GM13976 (cell line): ENCODE measurements around the gene ANGEL1.

Experiments used
- DNase-seq: peaks from one replicate; pipeline ENCODE4 v3.0.0; 2012; ENCODE audit warnings: low spot score
- in situ Hi-C: fragments of 300-500 bp; cut with MboI; formaldehyde crosslinking; loops from one replicate; pipeline ENCODE4 v1.12.0; 2022; ENCODE audit warnings: low sequenced_read_pairs, mixed read lengths, inconsistent platforms; ENCODE audit not compliant: unreplicated experiment
- TF ChIP-seq, protein P1 (sequence below): IDR thresholded peaks from 2 replicates; pipeline ENCODE4 v1.5.1; 2012; ENCODE audit warnings: borderline replicate concordance, mild to moderate bottlenecking; ENCODE audit not compliant: insufficient read depth; ENCODE audit errors: extremely low read depth, missing control alignments, control extremely low read depth

Gene ANGEL1

DNA sequence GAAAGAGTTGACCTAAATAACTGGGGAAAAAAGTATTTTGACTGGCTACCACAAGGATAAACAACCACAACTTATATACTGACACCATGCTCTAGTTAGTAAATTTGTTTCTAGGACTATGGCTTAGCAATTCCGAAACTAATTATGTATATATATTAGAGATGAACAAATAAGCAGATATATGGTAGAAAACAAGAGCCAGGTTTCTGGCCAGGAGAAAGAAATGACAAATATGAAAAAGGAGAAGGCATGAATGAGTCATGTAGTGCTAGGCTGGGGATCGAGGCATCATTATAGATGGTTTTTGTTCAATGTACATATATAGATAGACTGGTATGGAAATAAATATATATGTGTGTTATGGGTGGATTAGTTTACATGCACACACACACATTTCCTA lies 8.0 kb upstream of the ANGEL1 start:
- TF ChIP-seq, protein P1, sequence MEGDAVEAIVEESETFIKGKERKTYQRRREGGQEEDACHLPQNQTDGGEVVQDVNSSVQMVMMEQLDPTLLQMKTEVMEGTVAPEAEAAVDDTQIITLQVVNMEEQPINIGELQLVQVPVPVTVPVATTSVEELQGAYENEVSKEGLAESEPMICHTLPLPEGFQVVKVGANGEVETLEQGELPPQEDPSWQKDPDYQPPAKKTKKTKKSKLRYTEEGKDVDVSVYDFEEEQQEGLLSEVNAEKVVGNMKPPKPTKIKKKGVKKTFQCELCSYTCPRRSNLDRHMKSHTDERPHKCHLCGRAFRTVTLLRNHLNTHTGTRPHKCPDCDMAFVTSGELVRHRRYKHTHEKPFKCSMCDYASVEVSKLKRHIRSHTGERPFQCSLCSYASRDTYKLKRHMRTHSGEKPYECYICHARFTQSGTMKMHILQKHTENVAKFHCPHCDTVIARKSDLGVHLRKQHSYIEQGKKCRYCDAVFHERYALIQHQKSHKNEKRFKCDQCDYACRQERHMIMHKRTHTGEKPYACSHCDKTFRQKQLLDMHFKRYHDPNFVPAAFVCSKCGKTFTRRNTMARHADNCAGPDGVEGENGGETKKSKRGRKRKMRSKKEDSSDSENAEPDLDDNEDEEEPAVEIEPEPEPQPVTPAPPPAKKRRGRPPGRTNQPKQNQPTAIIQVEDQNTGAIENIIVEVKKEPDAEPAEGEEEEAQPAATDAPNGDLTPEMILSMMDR = no peak
- DNase-seq = no peak
- in situ Hi-C loops = no loop called here

DNA sequence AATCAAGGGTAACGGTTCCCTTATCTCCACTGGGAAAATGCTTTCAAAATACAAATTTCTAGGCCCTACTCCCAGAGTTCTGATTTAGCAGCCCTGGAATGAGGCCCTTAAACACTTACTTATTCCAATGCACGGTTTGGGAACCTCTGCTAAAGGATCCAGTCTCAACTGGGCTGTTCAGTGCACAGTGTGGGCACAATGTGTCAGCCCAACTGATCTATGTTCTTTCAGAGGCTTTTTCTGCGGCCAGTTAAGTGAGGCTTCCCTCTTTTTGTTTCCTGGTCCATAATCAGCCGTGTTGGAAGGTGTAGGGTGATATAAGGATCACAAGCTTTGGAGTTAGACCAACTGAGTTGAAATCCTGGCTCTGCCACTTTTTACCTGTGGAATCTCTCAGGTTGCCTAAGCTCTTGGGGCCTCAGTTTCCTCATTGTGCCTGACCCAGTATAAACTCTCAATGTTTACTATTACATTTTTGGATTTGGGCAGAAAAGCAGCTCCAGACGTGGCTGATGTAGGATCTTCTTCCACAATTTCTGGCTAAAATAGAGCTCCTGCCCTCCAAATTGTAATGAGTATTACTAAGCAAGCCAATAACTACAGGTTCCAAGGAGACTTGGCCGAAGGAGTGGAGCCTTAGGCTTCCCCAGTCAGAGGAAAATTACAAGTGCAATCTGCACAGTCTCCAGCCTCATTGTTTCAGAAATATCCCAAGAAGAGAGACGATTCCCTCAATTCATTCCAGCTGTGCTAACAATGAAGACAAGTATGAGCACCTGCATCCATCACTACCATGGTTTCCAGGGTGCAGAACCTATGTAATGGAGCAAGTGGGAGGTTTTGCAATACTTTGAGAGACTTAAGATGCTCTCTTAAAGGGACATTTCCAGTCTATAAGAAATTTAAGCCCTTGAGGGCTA lies 2.3 kb upstream of the ANGEL1 start:
- TF ChIP-seq, protein P1 = no peak
- DNase-seq = no peak
- in situ Hi-C loops = no loop called here

DNA sequence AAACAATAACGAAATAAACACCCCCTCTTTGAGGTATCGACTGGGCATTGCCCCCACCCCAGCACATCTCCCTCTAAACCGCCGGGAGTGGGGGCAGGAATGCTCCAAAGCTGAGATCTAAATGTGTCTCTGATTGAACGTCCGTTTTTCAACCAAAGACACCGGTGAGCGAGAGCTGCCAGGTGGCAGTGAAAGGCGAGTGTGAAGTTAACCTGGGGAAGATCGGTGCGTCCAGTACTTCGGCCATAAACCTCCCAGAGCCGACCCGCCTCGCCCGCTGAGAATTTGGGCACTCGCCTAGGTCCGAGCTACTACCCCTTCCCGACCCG lies 625 bp downstream of the ANGEL1 start:
- in situ Hi-C loops = no loop called here
- peak; percentile 47 for DNase-seq
- TF ChIP-seq, protein P1 = no peak

DNA sequence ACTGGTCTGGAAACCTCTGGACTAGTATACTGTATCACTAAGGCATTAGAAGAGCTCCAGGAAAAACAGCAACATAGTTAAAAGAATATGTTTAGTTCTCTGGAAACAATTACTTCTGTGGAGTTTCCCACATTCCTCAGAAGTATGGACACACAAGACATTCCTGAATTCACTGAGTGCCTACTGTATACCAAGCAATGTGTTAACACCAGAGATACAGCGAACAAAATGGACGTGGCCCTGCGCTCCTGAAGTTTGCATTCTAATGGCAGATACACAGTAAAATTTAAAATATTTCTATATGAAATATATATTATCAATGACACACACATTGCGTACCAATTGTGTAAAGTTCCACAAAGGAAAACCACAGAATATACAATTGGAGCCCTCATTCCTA lies 1.1 kb downstream of the ANGEL1 start:
- TF ChIP-seq, protein P1 = no peak

DNA sequence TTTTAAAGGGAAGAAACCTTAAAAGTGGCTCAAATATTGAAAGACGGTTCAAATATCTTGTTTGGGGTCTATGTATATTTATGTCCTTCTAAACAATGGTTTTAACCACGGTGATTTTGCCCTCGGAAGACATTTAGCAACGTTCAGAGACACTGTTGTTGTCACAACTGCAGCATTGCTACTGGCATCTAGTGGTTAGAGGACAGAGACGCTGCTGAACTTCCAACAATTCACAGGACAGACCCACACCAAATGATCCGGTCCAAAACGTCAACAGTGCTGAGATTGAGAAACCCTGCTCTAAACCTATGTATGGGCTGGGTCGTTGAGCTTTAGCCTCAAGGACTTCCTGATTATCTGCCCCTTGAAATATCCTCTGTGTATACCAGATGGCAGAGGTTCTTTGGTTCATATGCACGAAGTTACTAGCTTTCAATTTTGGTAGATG lies 1.7 kb downstream of the ANGEL1 start:
- TF ChIP-seq, protein P1 = peak; percentile 37
- DNase-seq = peak; percentile 50
- in situ Hi-C loops = no loop called here

More for the DNA sequence above, 1.1 kb downstream of the ANGEL1 start:
- no peak for DNase-seq
- in situ Hi-C loops = no loop called here

DNA sequence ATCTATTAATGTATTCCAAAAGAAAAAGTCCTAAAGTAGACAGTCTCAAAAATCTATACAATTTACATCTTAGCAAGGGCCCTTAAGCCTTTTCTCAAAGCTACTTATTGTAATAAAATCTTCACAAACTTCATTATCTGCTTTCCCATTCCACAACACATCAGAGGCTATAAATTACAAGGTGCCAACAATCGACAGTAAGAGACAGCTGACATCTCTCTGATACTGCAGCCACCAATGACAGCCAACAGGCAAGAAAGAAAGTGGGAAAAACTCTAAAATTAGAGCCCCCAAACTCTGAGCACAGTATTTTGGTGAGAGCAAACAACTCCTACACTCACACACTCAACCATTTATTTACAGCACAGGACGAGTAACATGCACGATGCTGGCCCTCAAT lies 2.2 kb downstream of the ANGEL1 start:
- no peak for DNase-seq
- TF ChIP-seq, protein P1 = no peak
- in situ Hi-C loops = no loop called here
